GM11168 (cell line): Measurements from ENCODE around the gene BCAR1.

Source experiments
- in situ Hi-C: fragments of 300-500 bp; cut with MboI; formaldehyde crosslinking; loops from one replicate; pipeline ENCODE4 v1.12.0; 2022; ENCODE audit warnings: low sequenced_read_pairs; ENCODE audit not compliant: unreplicated experiment

Gene BCAR1

GRCh38 chr16:75227361-75228142, 23.9 kb downstream of the BCAR1 start:
- in situ Hi-C loops, result no loop called here

DNA sequence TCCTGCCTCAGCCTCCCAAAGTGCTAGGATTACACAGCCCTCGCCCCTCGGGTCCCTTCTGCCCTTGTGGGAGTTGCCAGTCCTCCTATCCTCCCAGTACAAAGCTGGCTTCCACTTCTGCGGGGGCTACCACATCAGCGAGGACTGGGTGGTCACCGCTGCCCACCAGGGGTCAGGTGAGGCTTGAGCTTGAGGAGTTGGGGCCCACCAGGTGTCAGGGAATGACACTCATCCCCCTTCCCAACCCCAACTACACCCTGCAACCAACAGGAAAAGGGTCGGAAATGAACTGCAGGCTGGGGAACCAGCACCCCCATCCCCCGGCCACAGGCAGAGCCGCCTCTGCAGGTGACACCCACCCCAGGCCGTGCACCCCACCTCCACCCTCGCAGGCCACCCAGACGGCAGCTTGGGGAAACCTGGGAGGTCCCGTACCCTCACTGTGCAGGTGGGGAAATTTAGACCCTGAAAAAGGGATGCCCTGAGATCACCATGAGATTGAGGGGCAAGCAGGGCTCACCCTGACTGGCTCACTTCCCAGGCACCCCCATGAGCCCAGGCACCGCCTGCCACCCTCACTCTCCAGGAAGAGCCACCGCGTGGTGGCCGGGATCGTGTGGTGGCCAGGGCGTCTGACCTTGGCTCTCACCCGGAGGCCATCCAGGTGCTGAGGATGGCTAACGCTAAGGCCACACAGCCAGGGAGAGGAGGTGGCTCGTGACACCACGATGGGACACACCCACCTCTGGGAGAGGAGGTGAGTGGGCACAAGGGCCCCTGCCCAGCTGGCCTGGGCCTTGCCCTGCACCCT, 24.7 kb downstream of the BCAR1 start:
- in situ Hi-C loops, result no loop called here

DNA sequence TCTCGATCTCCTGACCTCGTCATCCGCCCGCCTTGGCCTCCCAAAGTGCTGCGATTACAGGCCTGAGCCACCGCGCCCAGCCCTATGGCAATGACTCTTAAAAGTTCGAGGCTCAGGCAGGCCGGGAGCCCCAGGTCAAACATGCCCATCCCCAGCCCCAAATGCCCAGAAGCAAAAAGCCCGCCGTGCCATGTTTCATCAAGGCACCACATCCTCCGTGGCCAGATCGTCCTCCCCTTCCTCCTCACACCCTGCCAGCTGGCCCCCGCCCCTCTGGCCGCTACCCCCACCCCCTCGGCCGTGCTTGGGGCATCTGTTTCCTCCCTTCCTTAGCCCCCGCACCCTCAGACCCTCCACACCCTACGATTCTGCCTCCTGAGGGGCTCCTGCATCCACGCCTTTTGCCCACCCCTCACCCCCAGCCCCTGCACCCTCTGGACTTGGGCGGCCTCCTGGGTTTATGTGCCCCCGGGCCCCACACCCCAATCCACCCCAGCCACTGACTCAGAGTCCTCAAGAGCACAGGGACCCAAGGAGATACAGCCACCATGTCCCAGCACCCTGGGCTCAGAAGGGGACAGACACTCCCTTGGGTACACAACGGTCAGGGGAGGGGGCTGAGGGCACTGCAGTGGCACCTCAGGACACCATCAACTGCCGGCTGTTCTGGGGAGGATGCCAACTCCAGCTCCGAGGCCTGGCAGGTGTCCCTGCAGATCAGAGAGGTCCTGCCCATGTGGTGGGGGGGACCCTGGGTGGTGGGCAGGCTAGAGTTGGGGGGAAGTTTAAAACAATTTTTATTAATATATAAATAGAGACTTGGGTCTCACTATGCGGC, 25.5 kb downstream of the BCAR1 start:
- in situ Hi-C loops, result no loop called here

- in situ Hi-C loops, result no loop called here
These were observed 26.3 kb downstream of the BCAR1 start for GRCh38 chr16:75225092-75225491.

DNA sequence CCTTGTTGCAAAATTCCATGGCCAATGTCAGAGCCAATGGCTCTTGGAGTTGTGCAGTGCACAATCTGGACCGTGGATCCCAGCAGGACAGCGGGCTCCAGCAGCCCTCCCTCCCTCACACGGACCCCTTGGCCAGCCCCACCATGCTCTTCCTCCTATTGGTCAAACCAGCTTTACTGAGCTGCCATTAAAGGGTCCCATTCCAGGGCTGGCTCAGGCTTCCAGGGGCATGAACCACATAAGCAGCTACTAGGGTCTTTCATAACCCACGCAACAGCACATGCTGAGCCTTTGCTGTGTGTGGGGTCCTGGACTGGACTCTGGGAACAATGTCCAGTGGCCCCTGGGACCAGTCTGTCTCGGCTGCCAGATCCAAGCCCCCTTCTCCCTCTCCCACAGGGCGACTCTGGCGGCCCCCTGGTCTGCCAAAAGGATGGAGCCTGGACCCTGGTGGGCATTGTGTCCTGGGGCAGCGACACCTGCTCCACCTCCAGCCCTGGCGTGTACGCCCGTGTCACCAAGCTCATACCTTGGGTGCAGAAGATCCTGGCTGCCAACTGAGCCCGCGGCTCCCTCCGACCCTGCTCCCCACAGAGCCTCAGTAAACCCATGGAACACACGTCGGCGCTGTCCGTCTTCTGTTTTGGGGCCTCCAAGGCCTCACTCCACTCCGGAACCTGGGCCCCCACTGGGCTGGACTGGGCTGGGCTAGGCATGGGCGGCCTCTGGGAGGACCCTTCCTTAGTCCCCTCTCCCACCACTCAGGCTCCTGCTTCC, 26.9 kb downstream of the BCAR1 start:
- in situ Hi-C loops, result loop anchor here (25.0 kb wide), 1 partner anchor 538 kb away; no protein-coding TSS in a partner anchor

DNA sequence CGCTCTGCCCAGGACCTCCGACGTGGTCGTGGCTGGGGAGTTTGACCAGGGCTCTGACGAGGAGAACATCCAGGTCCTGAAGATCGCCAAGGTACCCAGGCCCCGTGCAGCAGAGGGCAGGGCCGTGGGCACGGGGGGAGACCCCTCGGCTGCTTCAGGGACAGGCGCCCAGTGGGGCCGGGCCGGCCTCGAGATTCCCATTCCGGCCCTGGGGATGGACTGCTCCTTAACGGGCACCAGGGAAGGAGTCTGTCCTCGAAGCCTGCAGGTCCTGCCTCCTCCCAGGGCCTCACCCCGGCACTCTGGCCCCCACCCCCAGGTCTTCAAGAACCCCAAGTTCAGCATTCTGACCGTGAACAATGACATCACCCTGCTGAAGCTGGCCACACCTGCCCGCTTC, 28.3 kb downstream of the BCAR1 start:
- in situ Hi-C loops, result loop anchor here (25.0 kb wide), 1 partner anchor 539 kb away; no protein-coding TSS in a partner anchor

GRCh38 chr16:75222271-75222783, 29.1 kb downstream of the BCAR1 start:
- in situ Hi-C loops, result loop anchor here (25.0 kb wide), 1 partner anchor 540 kb away; no protein-coding TSS in a partner anchor

- in situ Hi-C loops, result loop anchor here (25.0 kb wide), 1 partner anchor 542 kb away; no protein-coding TSS in a partner anchor
These were observed 31.6 kb downstream of the BCAR1 start for GRCh38 chr16:75219838-75220237.

DNA sequence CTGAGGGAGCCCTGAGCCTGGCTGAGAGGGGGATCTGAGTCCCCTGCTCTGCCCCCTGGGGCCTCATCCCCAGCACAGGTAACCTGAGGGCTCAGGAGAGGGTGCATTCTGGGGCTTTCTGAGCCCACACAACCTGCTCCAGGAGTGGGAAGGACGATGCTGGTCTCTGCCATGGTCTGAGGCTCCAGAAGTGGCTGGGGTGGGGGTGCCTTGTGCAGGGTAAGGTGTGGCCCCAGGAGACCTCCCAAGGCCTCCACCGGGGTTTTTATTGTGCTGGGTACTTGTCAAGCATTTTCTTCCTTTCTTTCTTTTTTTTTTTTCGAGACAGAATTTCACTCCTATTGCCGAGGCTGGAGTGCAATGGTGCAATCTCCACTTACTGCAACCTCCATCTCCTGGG, 32.3 kb downstream of the BCAR1 start:
- in situ Hi-C loops, result loop anchor here (25.0 kb wide), 1 partner anchor 543 kb away; no protein-coding TSS in a partner anchor

DNA sequence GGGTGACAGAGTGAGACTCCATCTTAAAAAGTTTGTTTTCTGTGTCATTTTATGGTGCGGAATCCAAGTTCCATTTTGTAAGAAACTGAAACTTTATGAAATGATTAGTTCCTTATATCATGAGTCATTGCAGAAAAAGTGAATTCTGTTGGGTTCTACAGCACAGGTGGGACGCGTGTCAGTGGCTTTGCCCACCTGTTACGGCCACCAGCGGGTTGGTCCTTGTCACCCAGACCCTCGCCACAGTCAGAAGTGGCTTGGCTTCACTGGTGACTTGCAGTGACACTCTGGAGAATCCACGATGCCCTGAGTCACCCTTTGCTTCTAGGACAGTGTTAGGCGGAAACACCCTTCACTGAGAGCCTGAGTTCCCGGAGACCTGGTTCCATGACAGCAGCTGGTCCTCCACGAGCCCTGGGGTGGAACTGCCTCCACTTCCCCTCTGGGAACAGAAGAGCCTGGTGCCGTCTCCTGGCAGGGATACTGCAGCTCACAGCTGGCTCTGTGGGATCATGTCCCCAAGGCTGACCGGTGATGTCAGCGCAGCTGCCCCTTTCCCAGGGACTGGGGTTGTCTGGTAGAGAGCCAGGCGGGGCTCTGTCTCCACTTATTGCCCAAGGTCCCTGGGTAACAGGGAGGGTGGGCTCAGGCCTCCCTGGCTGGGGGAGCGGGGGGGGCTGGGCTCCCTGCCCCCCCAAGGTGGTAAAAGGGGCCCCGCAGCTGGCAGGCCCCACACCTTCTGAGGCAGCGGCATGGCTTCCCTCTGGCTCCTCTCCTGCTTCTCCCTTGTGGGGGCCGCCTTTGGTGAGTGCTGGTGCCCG, 33.0 kb downstream of the BCAR1 start, which contains the start of gene CTRB1:
TSS of gene CTRB1 (plus strand) at position 733 of the 821 bp plus-strand sequence. CDS start at position 753, 20 bp downstream.
- in situ Hi-C loops, result loop anchor here (25.0 kb wide), 1 partner anchor 544 kb away; no protein-coding TSS in a partner anchor

DNA sequence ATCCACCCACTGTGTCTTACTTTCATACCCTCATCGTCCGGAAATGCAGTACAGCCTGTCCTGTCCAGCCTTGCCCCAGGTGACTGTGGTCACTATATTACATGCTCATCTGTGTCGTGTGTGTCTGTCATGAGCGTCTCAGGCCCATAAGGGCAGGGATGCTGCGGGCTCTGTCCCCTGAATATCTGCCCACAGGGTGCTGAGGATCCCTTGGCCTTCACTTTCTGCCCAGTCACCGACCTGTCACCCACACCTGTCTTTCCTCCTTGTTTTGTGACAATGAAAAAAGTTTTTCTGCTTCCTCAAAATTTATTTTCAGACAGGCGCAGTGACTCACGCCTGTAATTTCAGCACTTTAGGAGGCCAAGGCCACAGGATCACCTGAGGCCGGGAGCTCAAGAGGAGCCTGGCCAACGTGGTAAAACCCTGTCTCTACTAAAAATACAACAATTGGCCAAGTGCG, 34.0 kb downstream of the BCAR1 start:
- in situ Hi-C loops, result loop anchor here (25.0 kb wide), 1 partner anchor 545 kb away; no protein-coding TSS in a partner anchor

DNA sequence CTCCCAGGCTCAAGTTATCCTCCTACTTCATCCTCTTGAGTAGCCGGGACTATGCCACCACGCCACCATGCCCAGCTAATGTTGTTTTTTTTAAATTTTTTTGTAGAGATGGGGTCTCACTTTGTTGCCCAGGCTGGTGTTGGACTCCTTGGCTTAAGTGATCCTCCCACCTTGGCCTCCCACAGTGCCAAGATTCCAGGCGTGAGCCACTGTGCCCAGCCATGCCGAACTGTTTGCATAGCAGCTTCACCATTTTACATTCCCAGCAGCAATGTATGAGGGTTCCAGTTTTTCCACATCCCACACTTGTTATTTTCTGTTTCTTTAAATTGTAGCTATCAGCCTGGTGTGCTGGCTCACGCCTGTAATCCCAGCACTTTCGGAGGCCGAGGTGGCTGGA, 34.8 kb downstream of the BCAR1 start:
- in situ Hi-C loops, result loop anchor here (25.0 kb wide), 1 partner anchor 546 kb away; no protein-coding TSS in a partner anchor

GRCh38 chr16:75216127-75216526, 35.3 kb downstream of the BCAR1 start:
- in situ Hi-C loops, result loop anchor here (25.0 kb wide), 1 partner anchor 546 kb away; no protein-coding TSS in a partner anchor

- in situ Hi-C loops, result loop anchor here (25.0 kb wide), 1 partner anchor 551 kb away; no protein-coding TSS in a partner anchor
These were observed 40.1 kb downstream of the BCAR1 start for GRCh38 chr16:75211286-75211685.

GRCh38 chr16:75209944-75210343, 41.5 kb downstream of the BCAR1 start:
- in situ Hi-C loops, result loop anchor here (25.0 kb wide), 1 partner anchor 552 kb away; no protein-coding TSS in a partner anchor

GRCh38 chr16:75209514-75209913, 41.9 kb downstream of the BCAR1 start:
- in situ Hi-C loops, result loop anchor here (25.0 kb wide), 1 partner anchor 553 kb away; no protein-coding TSS in a partner anchor

DNA sequence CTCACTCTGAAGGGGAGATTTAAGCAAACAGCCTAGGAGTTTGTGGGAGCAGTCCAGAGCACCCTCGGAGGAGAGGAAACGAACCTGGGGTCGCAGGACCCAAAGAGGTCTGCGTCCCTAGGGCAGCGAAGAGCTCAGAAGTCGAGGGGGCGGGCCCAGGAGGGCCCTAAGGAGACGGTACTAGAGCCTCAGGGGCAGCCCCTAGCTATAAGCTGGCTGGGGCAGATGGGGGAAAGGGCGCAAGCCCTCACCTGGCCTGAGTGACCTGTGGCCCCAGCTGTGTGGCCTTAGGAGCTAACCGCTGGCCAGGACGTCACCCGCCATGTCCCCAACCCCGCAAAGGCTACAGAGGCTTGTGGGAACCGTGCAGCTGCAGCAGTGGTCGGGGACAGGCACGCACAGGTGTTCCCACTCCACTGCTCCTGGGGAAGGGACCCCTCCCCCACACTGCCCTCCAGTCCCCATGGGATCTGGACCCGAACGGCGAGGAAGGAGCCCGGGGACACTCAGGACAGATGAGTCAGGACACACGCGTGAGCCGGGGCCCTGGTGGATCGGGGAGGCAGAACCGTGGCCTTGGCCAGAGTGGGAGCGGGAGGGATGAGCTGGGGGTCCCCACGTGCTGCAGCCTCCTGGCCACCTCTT, 42.4 kb downstream of the BCAR1 start:
- in situ Hi-C loops, result loop anchor here (25.0 kb wide), 1 partner anchor 553 kb away; no protein-coding TSS in a partner anchor
